NB4 (cell line): Measurements from ENCODE around the gene FANK1.

ENCODE experiments used
- DNase-seq: peaks from one replicate; pipeline ENCODE4 v3.0.0; 2010; ENCODE audit warnings: low read depth
- H3K4me3 ChIP-seq: one replicate; pipeline ENCODE4 v1.5.1; 2011; ENCODE audit warnings: mild to moderate bottlenecking, low read depth, low read length, moderate library complexity
- MAX ChIP-seq: IDR thresholded peaks from 2 replicates; pipeline ENCODE4 v1.6.1; 2011; ENCODE audit warnings: low read depth, low read length
- MYC ChIP-seq: IDR thresholded peaks from 2 replicates; pipeline ENCODE4 v1.6.1; 2011; ENCODE audit warnings: low read depth, low read length
- POLR2A ChIP-seq: IDR thresholded peaks from 2 replicates; pipeline ENCODE4 v1.6.1; 2011; ENCODE audit warnings: mild to moderate bottlenecking; ENCODE audit not compliant: insufficient read length; ENCODE audit errors: extremely low read depth
- TF ChIP-seq, protein P1 (sequence below): IDR thresholded peaks from one replicate; pipeline ENCODE4 v1.5.1; 2012; ENCODE audit warnings: low read depth, low read length

FANK1 gene

DNA sequence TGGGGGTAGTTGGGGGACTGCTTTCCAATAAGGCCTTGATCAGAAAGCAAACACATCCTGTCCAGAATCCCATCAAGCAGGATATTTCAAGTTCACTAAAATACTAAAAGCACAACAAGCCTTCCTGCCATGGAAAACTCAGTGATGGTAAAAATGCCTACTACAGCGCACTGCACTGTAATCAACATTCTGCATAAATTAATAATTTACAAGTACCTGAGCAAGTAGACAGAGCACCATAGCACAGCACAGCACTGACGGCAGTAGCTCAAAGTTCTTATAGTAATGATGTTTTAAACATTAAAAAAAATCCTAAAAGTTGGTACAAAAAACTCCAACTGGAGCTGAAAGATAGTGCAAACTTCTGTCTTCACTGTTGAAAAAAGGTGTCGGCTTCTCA is 120.5 kb downstream of the FANK1 start:
- DNase-seq = no peak
- no peak overlapping the region for H3K4me3 ChIP-seq
- TF ChIP-seq, protein P1, sequence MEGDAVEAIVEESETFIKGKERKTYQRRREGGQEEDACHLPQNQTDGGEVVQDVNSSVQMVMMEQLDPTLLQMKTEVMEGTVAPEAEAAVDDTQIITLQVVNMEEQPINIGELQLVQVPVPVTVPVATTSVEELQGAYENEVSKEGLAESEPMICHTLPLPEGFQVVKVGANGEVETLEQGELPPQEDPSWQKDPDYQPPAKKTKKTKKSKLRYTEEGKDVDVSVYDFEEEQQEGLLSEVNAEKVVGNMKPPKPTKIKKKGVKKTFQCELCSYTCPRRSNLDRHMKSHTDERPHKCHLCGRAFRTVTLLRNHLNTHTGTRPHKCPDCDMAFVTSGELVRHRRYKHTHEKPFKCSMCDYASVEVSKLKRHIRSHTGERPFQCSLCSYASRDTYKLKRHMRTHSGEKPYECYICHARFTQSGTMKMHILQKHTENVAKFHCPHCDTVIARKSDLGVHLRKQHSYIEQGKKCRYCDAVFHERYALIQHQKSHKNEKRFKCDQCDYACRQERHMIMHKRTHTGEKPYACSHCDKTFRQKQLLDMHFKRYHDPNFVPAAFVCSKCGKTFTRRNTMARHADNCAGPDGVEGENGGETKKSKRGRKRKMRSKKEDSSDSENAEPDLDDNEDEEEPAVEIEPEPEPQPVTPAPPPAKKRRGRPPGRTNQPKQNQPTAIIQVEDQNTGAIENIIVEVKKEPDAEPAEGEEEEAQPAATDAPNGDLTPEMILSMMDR = no peak
- TF ChIP-seq POLR2A = no peak
- TF ChIP-seq MYC = no peak
- no peak for TF ChIP-seq MAX

DNA sequence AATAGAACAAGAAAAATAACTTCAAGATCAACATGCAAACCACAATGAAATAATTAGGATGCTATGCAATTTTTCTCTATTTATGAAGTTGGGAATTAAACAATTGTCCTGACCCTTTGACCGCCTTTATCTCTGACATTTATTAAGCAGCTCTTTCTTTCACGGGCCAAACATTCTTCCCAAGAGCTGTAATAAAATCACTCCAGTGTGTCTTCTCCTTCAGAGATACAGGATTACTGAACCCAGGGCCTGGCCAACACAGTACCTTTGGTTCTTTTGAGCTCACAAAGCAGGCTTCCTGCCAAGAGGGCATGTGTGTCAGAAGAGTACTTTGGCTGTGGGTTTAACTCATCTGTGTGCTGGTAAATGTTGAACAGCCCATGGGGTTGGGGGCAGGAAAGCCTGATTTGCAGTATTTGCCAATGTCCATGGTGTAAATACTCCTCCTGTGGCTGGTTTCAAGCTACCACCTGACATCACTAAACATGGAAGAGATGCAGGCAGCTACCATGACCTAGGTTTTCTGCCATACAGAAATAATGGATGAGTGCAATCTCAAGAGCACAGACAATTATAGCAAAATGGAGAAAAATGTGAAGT is 121.7 kb downstream of the FANK1 start:
- no peak for TF ChIP-seq MYC
- no peak for TF ChIP-seq POLR2A
- TF ChIP-seq MAX = no peak
- TF ChIP-seq, protein P1 = no peak
- H3K4me3 ChIP-seq = no peak overlapping the region
- no peak for DNase-seq

GRCh38 chr10:126021833-126022500 is 125.6 kb downstream of the FANK1 start:
- no peak for DNase-seq
- H3K4me3 ChIP-seq = no peak overlapping the region
- no peak for TF ChIP-seq MYC
- TF ChIP-seq, protein P1 = no peak
- TF ChIP-seq MAX = no peak
- no peak for TF ChIP-seq POLR2A

DNA sequence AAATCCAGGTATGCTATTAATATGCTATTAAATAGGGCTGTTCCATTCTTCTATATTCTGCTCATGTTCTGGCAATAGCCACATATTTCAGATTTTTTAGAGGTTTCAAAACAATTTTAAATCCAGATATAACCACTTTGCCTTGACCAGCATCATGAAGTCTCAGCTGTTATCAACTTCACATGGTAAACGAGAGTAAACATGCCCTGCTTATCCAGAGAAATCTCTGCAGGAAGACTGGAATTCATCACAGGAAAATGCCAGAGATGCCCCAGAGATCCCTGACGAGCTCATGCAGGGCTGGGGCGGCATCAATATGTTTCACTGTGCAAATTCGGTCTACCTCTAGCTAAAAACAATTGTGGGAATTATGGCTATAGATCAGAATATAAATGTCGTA is 126.5 kb downstream of the FANK1 start:
- no peak for DNase-seq
- TF ChIP-seq MYC (no peak), POLR2A (no peak), MAX (no peak)
- TF ChIP-seq, protein P1 = no peak
- H3K4me3 ChIP-seq = no peak overlapping the region

DNA sequence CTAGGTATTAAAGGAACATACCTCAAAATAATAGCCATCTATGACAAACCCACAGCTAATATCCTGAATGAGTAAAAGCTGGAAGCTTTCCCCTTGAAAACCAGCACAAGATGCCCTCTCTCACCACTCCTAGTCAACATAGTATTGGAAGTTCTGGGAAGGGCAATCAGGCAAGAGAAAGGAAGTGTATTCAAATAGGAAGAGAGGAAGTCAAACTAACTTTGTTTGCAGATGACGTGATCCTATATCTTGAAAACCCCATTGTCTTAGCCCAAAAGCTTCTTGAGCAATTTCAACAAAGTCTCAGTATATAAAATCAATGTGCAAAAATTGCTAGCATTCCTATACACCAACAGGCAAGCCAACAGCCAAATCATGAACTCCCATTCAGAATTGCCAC is 131.3 kb downstream of the FANK1 start:
- H3K4me3 ChIP-seq = no peak overlapping the region
- no peak for DNase-seq
- TF ChIP-seq, protein P1 = no peak
- TF ChIP-seq MAX = no peak
- no peak for TF ChIP-seq POLR2A
- no peak for TF ChIP-seq MYC
